Peyer's patch (tissue), 4 donors: Measurements from ENCODE around the gene PNO1. TPM values are rescaled to one million over a fixed set of nuclear protein-coding genes. Genes with fewer than 3 reads are reported as not detected.

Experiments
- DNase-seq, 3 donors: peaks; one replicate each; pipeline ENCODE4 v3.0.0-alpha.2; 2017 to 2019
- H3K27ac ChIP-seq, 4 donors: fragments of 200-600 bp; sonication (generic); one replicate each; pipeline ENCODE4 v1.5.1; 2016 to 2019
- H3K27me3 ChIP-seq, 2 donors: fragments of 200-600 bp; sonication (generic); one replicate each; pipeline ENCODE4 v1.5.1; 2019
- H3K36me3 ChIP-seq, 3 donors: fragments of 200-600 bp; sonication (generic); one replicate each; pipeline ENCODE4 v1.5.1; 2016 to 2019
- H3K4me1 ChIP-seq, 4 donors: fragments of 200-600 bp; sonication (generic); one replicate each; pipeline ENCODE4 v1.5.1; 2016 to 2019
- H3K4me3 ChIP-seq, 4 donors: fragments of 200-600 bp; sonication (generic); 1 replicate in 3 of 4; 2 replicates in 1 of 4; pipeline ENCODE4 v1.5.1; 2016 to 2019; ENCODE audit warnings: mild to moderate bottlenecking in 1 of 4
- H3K9me3 ChIP-seq, 4 donors: fragments of 200-600 bp; sonication (generic); one replicate each; pipeline ENCODE4 v1.5.1; 2016 to 2019; ENCODE audit warnings: mild to moderate bottlenecking in 1 of 4
- CTCF ChIP-seq, 6 experiments: fragments of 450-650 bp in 4 of 6; fragments of 200-600 bp in 2 of 6; sonication (generic) in 1 of 6; IDR thresholded peaks; one replicate each; pipeline ENCODE4 v1.5.1; 2017 to 2019; ENCODE audit warnings: antibody characterized with exemption in 6 of 6, mild to moderate bottlenecking in 3 of 6, moderate library complexity in 1 of 6
- POLR2A ChIP-seq, 2 donors: fragments of 450-650 bp; IDR thresholded peaks; one replicate each; pipeline ENCODE4 v1.5.1; 2017; ENCODE audit warnings: antibody characterized with exemption in 2 of 2, mild to moderate bottlenecking in 2 of 2, moderate library complexity in 2 of 2
- total RNA-seq, 4 donors: library from RNA; depleted of rRNA; stranded (reverse); fragments of >200 nt; gene quantifications; one replicate each; pipeline ENCODE4 v1.1.0, GENCODE V29; 2016

The PNO1 gene
- total RNA-seq, 4 donors from 2014 or later = 4.9 to 14.9 (median 5.7) TPM

GRCh38 chr2:68141875-68142274 is 15.8 kb upstream of the PNO1 start:
- H3K9me3 ChIP-seq = no peaks in the 10 kb centered on the region
- H3K4me1 ChIP-seq = no peaks in the 10 kb centered on the region
- no peak for DNase-seq
- H3K4me3 ChIP-seq = no peak overlapping the region
- TF ChIP-seq POLR2A (IDR thresholded peaks at IDR 0.05) = no peak
- no peak for TF ChIP-seq CTCF (IDR thresholded peaks at IDR 0.05)
- H3K27ac ChIP-seq = no peak overlapping the region
- H3K27me3 ChIP-seq = no peaks in the 10 kb centered on the region
- H3K36me3 ChIP-seq = no peaks in the 10 kb centered on the region

GRCh38 chr2:68151037-68151436 is 6.7 kb upstream of the PNO1 start:
- no peak for DNase-seq
- Histone ChIP-seq H3K36me3 (no peaks in the 10 kb centered on the region), H3K4me3 (no peak overlapping the region), H3K27ac (no peak overlapping the region), H3K4me1 (no peaks in the 10 kb centered on the region), H3K9me3 (no peaks in the 10 kb centered on the region), H3K27me3 (no peaks in the 10 kb centered on the region)
- TF ChIP-seq CTCF (IDR thresholded peaks at IDR 0.05) (no peak), POLR2A (IDR thresholded peaks at IDR 0.05) (no peak)

- H3K27ac ChIP-seq = no peak overlapping the region
- no peaks in the 10 kb centered on the region for H3K9me3 ChIP-seq
- H3K4me3 ChIP-seq = no peak overlapping the region
- DNase-seq = no peak
- no peaks in the 10 kb centered on the region for H3K36me3 ChIP-seq
- TF ChIP-seq POLR2A (IDR thresholded peaks at IDR 0.05) (no peak), CTCF (IDR thresholded peaks at IDR 0.05) (no peak)
- H3K4me1 ChIP-seq = peaks cover 0 to 6% (median 0%) of the 10 kb centered on the region in 4 donors
- no peaks in the 10 kb centered on the region for H3K27me3 ChIP-seq
Measured at GRCh38 chr2:68152681-68153347, 4.9 kb upstream of the PNO1 start.

GRCh38 chr2:68155618-68156017 is 2.1 kb upstream of the PNO1 start:
- Histone ChIP-seq H3K27ac (no peak overlapping the region), H3K4me3 (no peak overlapping the region), H3K4me1 (peaks cover 0 to 17% (median 0%) of the 10 kb centered on the region in 4 donors), H3K27me3 (no peaks in the 10 kb centered on the region), H3K9me3 (no peaks in the 10 kb centered on the region), H3K36me3 (peaks cover 0 to 2% (median 0%) of the 10 kb centered on the region in 3 donors)
- no peak for DNase-seq
- TF ChIP-seq POLR2A (IDR thresholded peaks at IDR 0.05) (no peak), CTCF (IDR thresholded peaks at IDR 0.05) (no peak)

GRCh38 chr2:68156419-68156818 is 1.3 kb upstream of the PNO1 start:
- no peak for DNase-seq
- no peaks in the 10 kb centered on the region for H3K9me3 ChIP-seq
- H3K4me1 ChIP-seq = peaks cover 0 to 17% (median 0%) of the 10 kb centered on the region in 4 donors
- TF ChIP-seq CTCF (IDR thresholded peaks at IDR 0.05) (no peak), POLR2A (IDR thresholded peaks at IDR 0.05) (no peak)
- no peaks in the 10 kb centered on the region for H3K27me3 ChIP-seq
- peak overlapping the region; percentile 67 to 92 (median 86) for H3K4me3 ChIP-seq
- peaks cover 0 to 7% (median 0%) of the 10 kb centered on the region in 3 donors for H3K36me3 ChIP-seq
- peak overlapping the region in 2 of 4 donors; percentile 84 to 85 for H3K27ac ChIP-seq
